SK-N-SH (cell line): ENCODE data around the gene RMDN2. TPM values are rescaled to one million over a fixed set of nuclear protein-coding genes. Genes with fewer than 3 reads are reported as not detected.

Experiments used
- CTCF ChIA-PET: fragments of 300-600, 350-600 bp; formaldehyde crosslinking; extraction: SDS; loops from one replicate; lab custom pipeline; 2021; lab: Yijun Ruan, JAX
- POLR2A ChIA-PET: fragments of 350-600 bp; sonication (Branson Sonifier 250); formaldehyde crosslinking; extraction: SDS; loops from one replicate; lab custom pipeline; 2020; ENCODE audit warnings: antibody characterized with exemption, inconsistent platforms; lab: Yijun Ruan, JAX
- DNase-seq: peaks from one replicate; pipeline ENCODE4 v3.0.0; 2012
- H2AFZ ChIP-seq: fragments of 200-600 bp; sonication (generic); 2 replicates; pipeline ENCODE4 v1.8.1; 2016; ENCODE audit warnings: antibody characterized with exemption, mild to moderate bottlenecking, low read depth
- H3F3A ChIP-seq: fragments of 200-600 bp; sonication (generic); replicated peaks from 2 replicates; pipeline ENCODE3; 2016; ENCODE audit warnings: antibody characterized with exemption, mild to moderate bottlenecking; ENCODE audit not compliant: insufficient read depth
- H3K27ac ChIP-seq, 2 experiments: fragments of 200-500 bp in 1 of 2; fragments of 200-600 bp in 1 of 2; sonication (Bioruptor generic) in 1 of 2; sonication (generic), shearing (Covaris generic) in 1 of 2; 2 replicates each; pipeline versions ENCODE4 v1.5.1 to v1.6.1; 2014 to 2016; ENCODE audit warnings: low read depth in 2 of 2, inconsistent platforms in 1 of 2, low read length in 1 of 2, mild to moderate bottlenecking in 1 of 2, mixed read lengths in 1 of 2
- H3K27me3 ChIP-seq: fragments of 200-600 bp; sonication (generic), shearing (Covaris generic); 2 replicates; pipeline ENCODE4 v1.6.1; 2016; ENCODE audit warnings: mixed run types; ENCODE audit not compliant: insufficient read depth
- H3K36me3 ChIP-seq, 2 experiments: fragments of 200-500 bp in 1 of 2; fragments of 200-600 bp in 1 of 2; sonication (Bioruptor generic) in 1 of 2; sonication (generic) in 1 of 2; replicated peaks in 1 of 2; 2 replicates each; pipeline versions ENCODE3 to v1.5.1; 2014 to 2016; ENCODE audit warnings: low read length in 1 of 2, mild to moderate bottlenecking in 1 of 2; ENCODE audit not compliant: insufficient read depth in 2 of 2, control insufficient read depth in 1 of 2
- H3K4me1 ChIP-seq, 2 experiments: fragments of 200-500 bp in 1 of 2; fragments of 200-600 bp in 1 of 2; sonication (Bioruptor generic) in 1 of 2; sonication (generic), shearing (Covaris generic) in 1 of 2; 2 replicates each; pipeline versions ENCODE4 v1.5.1 to v1.6.1; 2014 to 2016; ENCODE audit warnings: low read depth in 1 of 2, low read length in 1 of 2, mixed run types in 1 of 2; ENCODE audit not compliant: insufficient read depth in 2 of 2, control insufficient read depth in 1 of 2
- H3K4me2 ChIP-seq: fragments of 200-600 bp; sonication (generic), shearing (Covaris generic); 2 replicates; pipeline ENCODE4 v1.6.1; 2017; ENCODE audit warnings: mixed run types
- H3K4me3 ChIP-seq, 2 experiments: fragments of 200-500 bp in 1 of 2; fragments of 200-600 bp in 1 of 2; sonication (Bioruptor generic) in 1 of 2; sonication (generic), shearing (Covaris generic) in 1 of 2; 2 replicates each; pipeline versions ENCODE4 v1.5.1 to v1.8.1; 2014 to 2016; ENCODE audit warnings: low read depth in 2 of 2, inconsistent platforms in 1 of 2, low read length in 1 of 2, mild to moderate bottlenecking in 1 of 2, mixed read lengths in 1 of 2, moderate library complexity in 1 of 2
- H3K79me2 ChIP-seq: fragments of 200-600 bp; sonication (generic); 2 replicates; pipeline ENCODE4 v1.8.1; 2017; ENCODE audit warnings: mild to moderate bottlenecking; ENCODE audit not compliant: insufficient read depth
- H3K9ac ChIP-seq: fragments of 200-600 bp; sonication (generic); 2 replicates; pipeline ENCODE4 v1.6.1; 2017; ENCODE audit warnings: mixed run types
- H3K9me2 ChIP-seq: fragments of 200-600 bp; sonication (generic); 2 replicates; pipeline ENCODE4 v1.6.1; 2017; ENCODE audit warnings: mixed run types
- H3K9me3 ChIP-seq: fragments of 200-600 bp; sonication (generic); 2 replicates; pipeline ENCODE4 v1.6.1; 2017; ENCODE audit warnings: mixed run types, mild to moderate bottlenecking, moderate library complexity
- H4K20me1 ChIP-seq: fragments of 200-600 bp; sonication (generic); 2 replicates; pipeline ENCODE4 v1.6.1; 2017; ENCODE audit warnings: mild to moderate bottlenecking, mixed run types; ENCODE audit not compliant: insufficient read depth
- ELF1 ChIP-seq: IDR thresholded peaks from 2 replicates; pipeline ENCODE4 v1.4.0; 2012
- EZH2phosphoT487 ChIP-seq: fragments of 200-600 bp; sonication (generic); IDR thresholded peaks from 2 replicates; pipeline ENCODE4 v1.6.1; 2017; ENCODE audit warnings: low read depth, mixed run types, mild to moderate bottlenecking, antibody characterized with exemption, moderate library complexity, borderline replicate concordance
- FOXJ3 ChIP-seq: sonication (generic); formaldehyde crosslinking; IDR thresholded peaks from 2 replicates; pipeline ENCODE4 v1.5.1; 2020; ENCODE audit warnings: mild to moderate bottlenecking, missing genetic modification reagents
- GATA2 ChIP-seq: sonication (generic); formaldehyde crosslinking; IDR thresholded peaks from 2 replicates; pipeline ENCODE4 v1.5.0; 2020; ENCODE audit warnings: mild to moderate bottlenecking, missing genetic modification reagents
- MEF2A ChIP-seq: IDR thresholded peaks from 2 replicates; pipeline ENCODE4 v1.4.0; 2012; ENCODE audit warnings: low read depth, borderline replicate concordance
- MXI1 ChIP-seq: IDR thresholded peaks from 2 replicates; pipeline ENCODE4 v1.6.1; 2012; ENCODE audit warnings: mild to moderate bottlenecking, low read depth, low read length, improper control_type of control experiment
- NFIC ChIP-seq: IDR thresholded peaks from 2 replicates; pipeline ENCODE4 v1.4.0; 2012; ENCODE audit warnings: borderline replicate concordance
- NRF1 ChIP-seq: IDR thresholded peaks from 2 replicates; pipeline ENCODE4 v1.6.1; 2012; ENCODE audit warnings: low read depth, mild to moderate bottlenecking, low read length
- RAD21 ChIP-seq: IDR thresholded peaks from 2 replicates; pipeline ENCODE4 v1.6.1; 2012; ENCODE audit warnings: mild to moderate bottlenecking, low read length
- RFX5 ChIP-seq: IDR thresholded peaks from 2 replicates; pipeline ENCODE4 v1.6.1; 2012; ENCODE audit warnings: mild to moderate bottlenecking, improper control_type of control experiment, low read length
- SIN3A ChIP-seq: IDR thresholded peaks from 2 replicates; pipeline ENCODE4 v1.6.1; 2012; ENCODE audit warnings: low read depth, mild to moderate bottlenecking, low read length, moderate library complexity, borderline replicate concordance
- TAF1 ChIP-seq: IDR thresholded peaks from 2 replicates; pipeline ENCODE4 v1.6.1; 2012; ENCODE audit warnings: low read depth, mild to moderate bottlenecking, low read length, moderate library complexity, borderline replicate concordance
- TCF12 ChIP-seq: IDR thresholded peaks from 2 replicates; pipeline ENCODE4 v1.4.0; 2012
- YY1 ChIP-seq: IDR thresholded peaks from 2 replicates; pipeline ENCODE4 v1.4.0; 2012; ENCODE audit warnings: low read depth, mild to moderate bottlenecking
- WGBS: methylation state at CpG from one replicate; pipeline ENCODE4 v1.1.6; 2017; ENCODE audit warnings: low lambda C conversion rate; 5-methylcytosine and 5-hydroxymethylcytosine counted together
- polyA plus RNA-seq, 3 experiments: library from polyadenylated mRNA; depleted of rRNA; stranded (reverse); fragments of >200 nt; gene quantifications; 2 replicates each; pipeline ENCODE4 v1.2.3, GENCODE V29; 2012
- TF ChIP-seq, protein P1 (sequence below): fragments of 200-600 bp; sonication (generic); IDR thresholded peaks from 2 replicates; pipeline ENCODE4 v1.6.1; 2017; ENCODE audit warnings: antibody characterized with exemption, mild to moderate bottlenecking, moderate library complexity
- TF ChIP-seq, protein P2 (sequence below): IDR thresholded peaks from 2 replicates; pipeline ENCODE4; 2012

RMDN2 gene
- polyA plus RNA-seq, 1 of the 3 experiments (the other 2 are of a cell fraction) = 7.3 TPM

DNA sequence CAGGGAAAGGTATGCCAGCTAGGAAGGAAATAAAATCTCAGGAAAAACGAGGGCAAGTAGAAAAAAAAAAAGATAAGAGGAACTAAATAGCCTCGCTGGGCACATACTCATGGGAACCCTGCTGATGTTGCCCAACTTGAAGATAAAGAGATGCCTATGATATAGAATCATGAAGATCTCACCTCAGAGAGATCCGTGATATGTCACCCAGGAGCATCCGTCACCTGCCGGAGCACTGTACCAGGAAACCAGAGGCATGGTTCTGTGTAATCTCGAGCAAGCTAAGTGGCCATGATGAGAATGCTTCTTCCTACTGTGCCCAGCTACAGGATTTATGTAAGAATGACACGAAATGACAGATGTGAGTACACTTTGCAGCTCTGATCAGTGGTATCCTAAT lies 110.9 kb downstream of the RMDN2 start:
- ChIA-PET POLR2A (no interaction called here), CTCF (interaction anchor here (1.2 to 2.1 kb wide), 6 partner anchors 13 to 54 kb away, joined by 3 to 9 read pairs (median 4); partner anchors contain the start of gene CYP1B1)
- TF ChIP-seq, protein P1, sequence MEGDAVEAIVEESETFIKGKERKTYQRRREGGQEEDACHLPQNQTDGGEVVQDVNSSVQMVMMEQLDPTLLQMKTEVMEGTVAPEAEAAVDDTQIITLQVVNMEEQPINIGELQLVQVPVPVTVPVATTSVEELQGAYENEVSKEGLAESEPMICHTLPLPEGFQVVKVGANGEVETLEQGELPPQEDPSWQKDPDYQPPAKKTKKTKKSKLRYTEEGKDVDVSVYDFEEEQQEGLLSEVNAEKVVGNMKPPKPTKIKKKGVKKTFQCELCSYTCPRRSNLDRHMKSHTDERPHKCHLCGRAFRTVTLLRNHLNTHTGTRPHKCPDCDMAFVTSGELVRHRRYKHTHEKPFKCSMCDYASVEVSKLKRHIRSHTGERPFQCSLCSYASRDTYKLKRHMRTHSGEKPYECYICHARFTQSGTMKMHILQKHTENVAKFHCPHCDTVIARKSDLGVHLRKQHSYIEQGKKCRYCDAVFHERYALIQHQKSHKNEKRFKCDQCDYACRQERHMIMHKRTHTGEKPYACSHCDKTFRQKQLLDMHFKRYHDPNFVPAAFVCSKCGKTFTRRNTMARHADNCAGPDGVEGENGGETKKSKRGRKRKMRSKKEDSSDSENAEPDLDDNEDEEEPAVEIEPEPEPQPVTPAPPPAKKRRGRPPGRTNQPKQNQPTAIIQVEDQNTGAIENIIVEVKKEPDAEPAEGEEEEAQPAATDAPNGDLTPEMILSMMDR = no peak
- no peak for TF ChIP-seq MEF2A
- no peak for TF ChIP-seq RAD21
- TF ChIP-seq GATA2 (CRISPR knock-in tag) = no peak
- TF ChIP-seq TAF1 = no peak
- TF ChIP-seq FOXJ3 (CRISPR knock-in tag) = no peak
- no peak for TF ChIP-seq NFIC
- no peak for TF ChIP-seq RFX5
- TF ChIP-seq, protein P2, sequence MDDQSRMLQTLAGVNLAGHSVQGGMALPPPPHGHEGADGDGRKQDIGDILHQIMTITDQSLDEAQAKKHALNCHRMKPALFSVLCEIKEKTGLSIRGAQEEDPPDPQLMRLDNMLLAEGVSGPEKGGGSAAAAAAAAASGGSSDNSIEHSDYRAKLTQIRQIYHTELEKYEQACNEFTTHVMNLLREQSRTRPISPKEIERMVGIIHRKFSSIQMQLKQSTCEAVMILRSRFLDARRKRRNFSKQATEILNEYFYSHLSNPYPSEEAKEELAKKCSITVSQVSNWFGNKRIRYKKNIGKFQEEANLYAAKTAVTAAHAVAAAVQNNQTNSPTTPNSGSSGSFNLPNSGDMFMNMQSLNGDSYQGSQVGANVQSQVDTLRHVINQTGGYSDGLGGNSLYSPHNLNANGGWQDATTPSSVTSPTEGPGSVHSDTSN = no peak
- TF ChIP-seq ELF1 = no peak
- DNase-seq = no peak
- Histone ChIP-seq H2AFZ (no peak overlapping the region), H3K4me2 (no peak overlapping the region), H3K79me2 (no peaks in the 10 kb centered on the region), H3F3A (no peaks in the 10 kb centered on the region), H3K27me3 (peaks cover 8% of the 10 kb centered on the region; the same call in 1 of the 2 replicates), H3K36me3 (no peaks in the 10 kb centered on the region), H3K9me2 (no peaks in the 10 kb centered on the region), H3K9ac (no peak overlapping the region), H3K9me3 (no peaks in the 10 kb centered on the region), H3K4me1 (no peaks in the 10 kb centered on the region), H3K4me3 (no peak overlapping the region), H3K27ac (no peak overlapping the region), H4K20me1 (no peaks in the 10 kb centered on the region)
- WGBS = 62% methylated on average over 7 of the region's 7 CpGs

DNA sequence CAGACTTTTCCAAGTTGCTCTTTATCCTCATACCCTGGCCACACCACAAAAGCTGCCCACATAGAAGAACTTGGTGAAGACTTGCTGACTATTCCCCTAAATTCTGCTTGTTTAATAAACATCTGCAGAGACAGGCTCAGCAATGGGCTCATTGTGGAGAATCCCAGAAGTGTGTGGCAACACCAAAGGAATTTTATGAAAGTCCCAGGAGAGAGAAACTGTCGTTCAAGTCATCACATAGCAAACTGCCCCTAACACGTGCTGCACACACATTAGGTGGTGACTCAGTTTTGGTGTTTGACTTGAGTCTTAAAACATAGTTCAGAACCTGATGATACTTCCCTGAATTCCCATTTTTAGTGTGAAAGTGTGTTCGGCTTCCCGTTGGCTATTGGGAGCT lies 112.2 kb downstream of the RMDN2 start:
- H4K20me1 ChIP-seq = no peaks in the 10 kb centered on the region
- H3K9me2 ChIP-seq = no peaks in the 10 kb centered on the region
- H3K9me3 ChIP-seq = no peaks in the 10 kb centered on the region
- no peak for DNase-seq
- no peaks in the 10 kb centered on the region for H3K79me2 ChIP-seq
- ChIA-PET CTCF (interaction anchor here (0.7 to 2.0 kb wide), 3 partner anchors 9 to 44 kb away, joined by 3 to 9 read pairs (median 3); partner anchors contain the start of gene CYP1B1), POLR2A (no interaction called here)
- H3K36me3 ChIP-seq = no peaks in the 10 kb centered on the region
- no peak for TF ChIP-seq MXI1
- no peak for TF ChIP-seq YY1
- TF ChIP-seq SIN3A = no peak
- no peak for TF ChIP-seq NRF1
- no peak for TF ChIP-seq EZH2phosphoT487
- TF ChIP-seq TCF12 = no peak
- H3K4me3 ChIP-seq = no peak overlapping the region
- H3K27me3 ChIP-seq = peaks cover 8% of the 10 kb centered on the region; the same call in 1 of the 2 replicates
- no peak overlapping the region for H2AFZ ChIP-seq
- no peaks in the 10 kb centered on the region for H3K4me1 ChIP-seq
- H3K9ac ChIP-seq = no peak overlapping the region
- no peaks in the 10 kb centered on the region for H3F3A ChIP-seq
- 80% methylated on average over 4 of the region's 4 CpGs for WGBS
- H3K27ac ChIP-seq = no peak overlapping the region
- H3K4me2 ChIP-seq = no peak overlapping the region
